HG03432 (cell line): Measurements from ENCODE around the gene TRIM50.
"Not testable (repeated sequence)": the region's sequence is repeated elsewhere in the genome, so short reads cannot be mapped to it uniquely, and the experiment has no call there.

ENCODE experiments used
- ATAC-seq: cut with Tn5 transposase; IDR thresholded peaks from one replicate; pipeline ENCODE4 v1.9.1; 2021; ENCODE audit warnings: mild to moderate bottlenecking, moderate library complexity; ENCODE audit not compliant: unreplicated experiment

TRIM50 gene

GRCh38 chr7:73327922-73328321 is at the start of gene TRIM50, which contains the start of gene FKBP6:
TSS of gene TRIM50 (minus strand) at chr7:73328082. CDS start at chr7:73324787, 3,295 bp downstream.
TSS of gene FKBP6 (plus strand) at chr7:73328161. CDS start at chr7:73328429, 268 bp downstream.
- ATAC-seq: not testable (repeated sequence)

DNA sequence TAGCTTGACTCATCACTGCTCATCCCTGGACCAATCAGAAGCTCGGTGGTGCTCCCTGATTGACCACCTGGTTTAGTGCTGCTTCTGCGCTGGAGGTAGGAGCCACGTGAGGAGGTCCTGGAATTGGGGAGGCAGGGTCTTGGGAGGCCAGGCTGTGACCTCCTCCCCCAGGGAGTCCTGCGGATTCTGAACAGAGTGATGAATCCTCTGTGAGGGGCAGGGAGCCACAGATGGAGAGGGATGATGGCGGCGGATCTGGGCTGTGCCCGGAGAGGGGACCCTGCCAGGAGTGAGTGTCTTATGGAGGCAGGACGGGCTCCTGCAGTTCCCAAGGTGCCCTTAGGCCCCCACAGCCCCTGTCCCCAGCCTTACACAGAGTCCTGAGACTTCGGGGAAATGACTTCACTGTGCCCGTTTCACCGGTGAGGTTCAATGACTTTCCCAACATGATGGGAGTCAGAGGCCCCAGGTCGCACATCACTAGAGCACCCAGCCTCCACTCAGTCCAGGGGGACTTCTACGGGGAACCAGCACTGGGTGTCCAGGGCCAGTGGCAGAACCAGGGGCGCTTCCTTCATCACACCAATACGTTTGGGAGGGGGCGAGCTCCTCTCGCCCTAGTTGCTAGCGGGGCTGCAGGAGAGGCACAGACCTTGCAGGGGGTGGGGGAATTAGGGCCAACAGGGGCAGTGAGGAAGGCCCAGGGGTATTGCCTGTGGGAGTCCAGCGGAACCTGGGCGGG is 49.0 kb upstream of the TRIM50 start:
- ATAC-seq: no peak

GRCh38 chr7:73376262-73376661 is 48.4 kb upstream of the TRIM50 start:
- not testable (repeated sequence) for ATAC-seq

DNA sequence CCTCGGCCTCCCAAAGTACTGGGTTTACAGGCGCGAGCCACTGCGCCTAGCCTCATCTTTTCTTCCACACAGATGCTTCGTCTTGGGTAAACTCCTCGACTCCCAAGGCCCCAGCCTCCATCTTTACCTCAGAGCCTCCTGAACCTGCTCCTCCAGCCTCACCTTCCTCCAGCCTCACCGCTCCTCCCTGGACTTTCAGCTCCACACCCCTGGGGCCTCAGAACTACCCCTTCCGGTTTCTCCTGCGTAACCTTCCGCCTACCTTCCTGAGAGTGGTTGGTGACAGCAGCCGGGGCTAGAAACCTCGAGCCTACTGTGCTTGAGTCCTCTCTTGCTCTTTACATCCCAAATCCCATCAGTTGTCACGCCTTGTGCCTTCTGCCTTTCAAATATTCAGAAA is 45.9 kb upstream of the TRIM50 start:
- ATAC-seq: no peak

DNA sequence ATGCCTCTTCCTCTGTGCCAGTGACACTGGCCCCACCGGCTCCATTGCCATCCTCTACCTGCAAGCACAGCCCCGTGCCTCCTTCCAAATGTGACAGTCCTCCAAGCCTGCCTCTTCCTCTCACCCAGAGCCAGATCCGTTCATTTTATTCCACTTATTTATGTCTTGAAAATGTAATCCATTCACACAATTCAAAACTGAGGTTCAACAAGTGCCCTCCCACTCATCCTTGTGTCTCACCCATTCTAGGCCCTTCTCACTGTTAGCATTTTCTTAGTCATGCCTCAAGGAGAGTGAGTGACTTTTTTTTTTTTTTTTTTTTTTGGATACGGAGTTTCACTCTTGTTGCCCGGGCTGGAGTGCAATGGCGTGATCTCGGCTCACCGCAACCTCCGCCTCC is 41.7 kb upstream of the TRIM50 start:
- no peak for ATAC-seq

DNA sequence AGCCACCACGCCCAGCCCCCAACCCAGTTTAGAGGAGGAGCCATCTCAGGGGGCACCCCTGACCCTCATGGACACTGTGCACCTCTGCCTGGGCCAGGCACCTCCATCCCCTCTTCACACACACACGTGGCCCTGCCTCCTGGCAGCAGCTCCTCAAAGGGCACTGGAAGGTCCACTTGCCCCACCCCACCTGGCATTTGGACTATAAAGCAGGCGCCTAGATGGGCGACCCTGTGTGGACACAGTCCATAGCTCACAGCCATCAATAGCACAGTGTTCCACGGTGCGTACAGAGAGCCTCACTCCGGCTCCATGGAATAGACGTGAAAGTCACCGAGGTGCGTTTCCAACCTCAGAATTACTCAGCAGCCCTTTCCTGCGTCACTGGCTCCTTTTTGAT is 41.1 kb upstream of the TRIM50 start:
- ATAC-seq: no peak

DNA sequence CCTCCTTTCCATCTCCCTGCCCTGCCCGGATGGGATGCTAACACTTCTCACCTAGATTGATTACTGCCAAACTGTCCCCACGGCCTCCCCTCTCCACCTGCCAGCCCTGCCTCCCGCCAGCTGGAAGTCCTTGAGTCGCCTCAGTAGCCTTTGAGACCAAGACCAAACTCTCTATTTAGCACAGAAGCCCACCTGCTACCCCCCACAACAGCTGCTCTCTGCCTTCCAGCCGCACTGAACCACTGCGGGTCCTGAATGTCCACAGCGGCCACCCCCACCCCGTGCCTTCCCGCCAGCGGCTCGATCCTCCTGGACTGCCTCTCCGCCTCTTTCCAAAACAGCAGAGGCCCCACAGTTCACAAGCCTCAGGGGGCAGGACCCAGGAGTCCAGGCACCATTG is 39.1 kb upstream of the TRIM50 start:
- ATAC-seq: no peak

- ATAC-seq: no peak
These were observed 38.2 kb upstream of the TRIM50 start for GRCh38 chr7:73366127-73366526.

DNA sequence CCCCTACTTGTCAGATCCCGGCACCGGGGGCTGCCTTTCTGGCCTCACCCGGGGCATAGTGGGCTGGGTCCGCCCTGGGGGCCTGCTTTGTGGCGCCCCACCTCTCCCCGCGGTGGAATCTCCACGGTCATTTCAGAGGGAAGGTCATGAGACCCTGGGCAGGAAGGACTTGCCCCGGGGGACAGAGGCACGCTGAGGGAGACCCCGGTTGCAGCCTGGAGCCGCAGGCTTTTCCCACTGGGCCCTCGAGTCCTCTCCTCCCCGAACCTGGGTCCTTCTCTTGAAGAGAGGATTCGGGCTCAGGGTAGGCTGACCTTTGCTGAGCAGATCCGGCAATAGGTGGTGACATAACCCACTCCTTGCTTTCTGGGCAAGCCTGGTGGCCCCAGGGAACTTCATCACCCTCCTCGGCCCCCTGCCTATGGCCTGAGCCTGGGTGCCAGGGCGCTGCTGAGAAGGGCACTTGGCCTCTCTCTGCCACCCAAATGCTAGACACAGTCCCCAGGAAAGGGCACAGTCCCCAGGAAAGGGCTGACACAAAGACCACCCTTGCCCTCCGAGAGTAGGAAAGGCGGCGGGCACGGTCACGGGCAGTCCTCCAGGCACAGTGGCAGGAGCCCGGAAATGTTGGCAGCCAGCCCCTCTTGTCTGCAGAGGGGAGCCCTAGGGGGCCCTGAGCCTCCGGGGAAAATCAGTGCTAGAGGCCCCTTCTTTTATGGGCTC is 36.3 kb upstream of the TRIM50 start:
- ATAC-seq: no peak

GRCh38 chr7:73363225-73364005 is 35.5 kb upstream of the TRIM50 start:
- no peak for ATAC-seq

DNA sequence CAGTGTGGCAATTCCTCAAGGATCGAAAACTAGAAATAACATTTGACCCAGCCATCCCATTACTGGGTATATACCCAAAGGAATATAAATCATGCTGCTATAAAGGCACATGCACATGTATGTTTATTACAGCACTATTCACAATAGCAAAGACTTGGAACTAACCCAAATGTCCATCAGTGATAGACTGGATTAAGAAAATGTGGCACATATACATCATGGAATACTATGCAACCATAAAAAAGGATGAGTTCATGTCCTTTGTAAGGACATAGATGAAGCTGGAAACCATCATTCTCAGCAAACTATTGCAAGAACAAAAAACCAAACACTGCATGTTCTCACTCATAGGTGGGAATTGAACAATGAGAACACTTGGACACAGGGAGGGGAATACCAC is 32.7 kb upstream of the TRIM50 start:
- ATAC-seq: not testable (repeated sequence)

- no peak for ATAC-seq
These were observed 32.0 kb upstream of the TRIM50 start for GRCh38 chr7:73359746-73360375.

DNA sequence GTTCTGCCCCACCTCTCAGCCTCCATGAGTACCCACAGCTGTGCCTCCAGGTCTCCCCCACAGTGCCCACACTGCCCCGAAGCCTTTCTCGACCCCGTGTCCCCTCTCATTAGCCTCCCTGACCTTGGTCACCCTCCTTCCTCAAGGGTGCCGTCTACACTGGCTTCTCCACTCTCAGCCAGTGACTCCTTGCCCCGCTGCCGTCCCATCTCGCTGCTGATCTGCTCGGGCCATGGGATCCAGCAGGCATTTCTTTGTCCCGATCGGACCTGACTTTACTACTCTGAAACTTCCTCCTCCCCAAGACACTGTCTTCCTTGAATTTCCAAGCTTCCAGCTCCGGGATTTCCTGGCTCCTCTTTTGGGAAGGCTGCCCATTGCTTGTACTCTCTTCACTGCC is 31.4 kb upstream of the TRIM50 start:
- ATAC-seq: no peak

GRCh38 chr7:73358590-73359275 is 30.9 kb upstream of the TRIM50 start:
- ATAC-seq: no peak

GRCh38 chr7:73356159-73356558 is 28.3 kb upstream of the TRIM50 start:
- ATAC-seq: no peak

GRCh38 chr7:73354821-73355220 is 26.9 kb upstream of the TRIM50 start:
- ATAC-seq: no peak

- no peak for ATAC-seq
These were observed 26.3 kb upstream of the TRIM50 start for GRCh38 chr7:73354196-73354595.

- ATAC-seq: no peak
These were observed 25.4 kb upstream of the TRIM50 start for GRCh38 chr7:73353243-73353642.

DNA sequence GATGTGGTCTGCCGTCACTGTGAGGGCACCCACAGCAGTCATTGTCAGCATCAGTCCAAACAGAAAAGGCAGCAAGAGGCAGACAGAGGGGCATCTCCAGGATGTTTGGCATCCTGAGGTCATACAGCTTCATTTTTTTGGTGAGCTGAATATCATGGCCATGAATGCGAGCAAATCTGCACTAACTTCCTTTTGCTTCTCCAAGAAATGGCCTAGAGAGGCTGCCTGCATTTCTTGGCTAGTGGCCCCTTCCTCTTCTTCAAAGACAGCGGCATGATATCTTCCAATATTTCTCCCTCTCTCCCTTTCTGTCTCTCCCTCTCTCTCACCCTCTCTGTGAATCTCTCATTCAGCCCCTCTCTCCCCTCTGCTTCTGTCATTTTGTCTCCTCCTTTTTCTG is 24.9 kb upstream of the TRIM50 start:
- no peak for ATAC-seq

GRCh38 chr7:73351447-73352167 is 23.7 kb upstream of the TRIM50 start:
- ATAC-seq: no peak
